Liver (tissue), 9 donors: ENCODE measurements around the gene TMEM178B. TPM values are rescaled to one million over a fixed set of nuclear protein-coding genes. Genes with fewer than 3 reads are reported as not detected.
A peak's percentile ranks its signal among the peaks of the same experiment; 100 is the strongest.

Experiments
- DNase-seq: peaks from one replicate; pipeline ENCODE4 v3.0.0-alpha.2; 2017; ENCODE audit warnings: low spot score
- H3K27ac ChIP-seq, 2 donors: one replicate each; pipeline ENCODE4 v1.7.0; 2013; ENCODE audit warnings: inconsistent platforms in 2 of 2, low read length in 2 of 2, control low read depth in 1 of 2, low read depth in 1 of 2, mild to moderate bottlenecking in 1 of 2
- H3K27me3 ChIP-seq, 4 donors: one replicate each; pipeline versions ENCODE4 v1.6.1 to v1.7.0; 2013; ENCODE audit warnings: low read length in 3 of 4, inconsistent platforms in 1 of 4, mild to moderate bottlenecking in 1 of 4, moderate library complexity in 1 of 4; ENCODE audit not compliant: control insufficient read depth in 4 of 4, insufficient read depth in 4 of 4
- H3K36me3 ChIP-seq, 4 donors: one replicate each; pipeline versions ENCODE4 v1.6.1 to v1.7.0; 2013; ENCODE audit warnings: low read length in 3 of 4, mild to moderate bottlenecking in 3 of 4, low read depth in 1 of 4, moderate library complexity in 1 of 4; ENCODE audit not compliant: control insufficient read depth in 4 of 4, insufficient read depth in 3 of 4
- H3K4me1 ChIP-seq, 4 donors: one replicate each; pipeline versions ENCODE4 v1.6.1 to v1.7.0; 2013; ENCODE audit warnings: low read length in 3 of 4, mild to moderate bottlenecking in 3 of 4, moderate library complexity in 1 of 4; ENCODE audit not compliant: control insufficient read depth in 4 of 4, insufficient read depth in 4 of 4
- H3K4me3 ChIP-seq, 3 donors: one replicate each; pipeline versions ENCODE4 v1.6.1 to v1.7.0; 2013; ENCODE audit warnings: low read length in 3 of 3, control low read depth in 1 of 3, low read depth in 1 of 3, mild to moderate bottlenecking in 1 of 3
- H3K9ac ChIP-seq, 2 donors: one replicate each; pipeline ENCODE4 v1.7.0; 2013; ENCODE audit warnings: low read length in 2 of 2, mild to moderate bottlenecking in 2 of 2, moderate library complexity in 2 of 2, control low read depth in 1 of 2, low read depth in 1 of 2
- H3K9me3 ChIP-seq, 4 donors: one replicate each; pipeline versions ENCODE4 v1.6.1 to v1.7.0; 2013; ENCODE audit warnings: low read length in 3 of 4; ENCODE audit not compliant: control insufficient read depth in 4 of 4
- EGR1 ChIP-seq, 2 donors: IDR thresholded peaks; 2 replicates each; pipeline ENCODE4 v1.6.1; 2016 to 2018; ENCODE audit warnings: antibody characterized with exemption in 2 of 2, low read depth in 2 of 2
- FOXA1 ChIP-seq: IDR thresholded peaks from 2 replicates; pipeline ENCODE4 v1.6.1; 2016; ENCODE audit warnings: antibody characterized with exemption
- GABPA ChIP-seq, 2 donors: IDR thresholded peaks in 1 of 2; conservative IDR thresholded peaks in 1 of 2; 2 replicates each; pipeline ENCODE4 v1.6.1; 2016; ENCODE audit warnings: antibody characterized with exemption in 2 of 2, mild to moderate bottlenecking in 1 of 2, moderate library complexity in 1 of 2
- HNF4A ChIP-seq, 2 donors: conservative IDR thresholded peaks; 2 replicates each; pipeline ENCODE4 v1.6.1; 2016; ENCODE audit warnings: antibody characterized with exemption in 2 of 2, mild to moderate bottlenecking in 2 of 2
- NR2F2 ChIP-seq: IDR thresholded peaks from 2 replicates; pipeline ENCODE4 v1.6.1; 2016; ENCODE audit warnings: antibody characterized with exemption
- RAD21 ChIP-seq, 2 donors: IDR thresholded peaks; 2 replicates each; pipeline ENCODE4 v1.6.1; 2016; ENCODE audit warnings: antibody characterized with exemption in 2 of 2, mild to moderate bottlenecking in 2 of 2
- SP1 ChIP-seq: IDR thresholded peaks from 2 replicates; pipeline ENCODE4 v1.6.1; 2018; ENCODE audit warnings: antibody characterized with exemption, mild to moderate bottlenecking
- TAF1 ChIP-seq: conservative IDR thresholded peaks from 2 replicates; pipeline ENCODE4 v1.6.1; 2016; ENCODE audit warnings: antibody characterized with exemption, mild to moderate bottlenecking
- YY1 ChIP-seq: IDR thresholded peaks from 2 replicates; pipeline ENCODE4 v1.6.1; 2016; ENCODE audit warnings: antibody characterized with exemption, mild to moderate bottlenecking
- WGBS: extraction: QIAGEN DNeasy Blood & Tissue Kit; methylation state at CpG from one replicate; pipeline ENCODE4 v1.1.7; 2013; 5-methylcytosine and 5-hydroxymethylcytosine counted together
- polyA plus RNA-seq, 2 donors: library from polyadenylated mRNA; stranded (reverse) in 1 of 2; unstranded in 1 of 2; fragments of 200-250 nt in 1 of 2; fragments of >200 nt in 1 of 2; fragmentation: Nextera tagmentation in 1 of 2; extraction: Ambion mirVana in 1 of 2; gene quantifications; one replicate each; pipeline versions ENCODE4 v1.2.1 to v1.2.3, GENCODE V29; 2013 to 2015
- total RNA-seq, 2 donors: library from RNA; depleted of rRNA; stranded (reverse); fragments of >200 nt; gene quantifications; one replicate each; pipeline ENCODE4 v1.2.3, GENCODE V29; 2014
- TF ChIP-seq, protein P1 (sequence below): IDR thresholded peaks from 2 replicates; pipeline ENCODE4 v1.6.1; 2016; ENCODE audit warnings: antibody characterized with exemption
- TF ChIP-seq, protein P2 (sequence below): IDR thresholded peaks from 2 replicates; pipeline ENCODE4 v1.6.1; 2016; ENCODE audit warnings: antibody characterized with exemption
- TF ChIP-seq, protein P3 (sequence below): fragments of 150-350 bp; IDR thresholded peaks from 2 replicates; pipeline ENCODE4 v1.5.1; 2017; ENCODE audit warnings: improper control_type of control experiment, low read depth, low read length; ENCODE audit not compliant: missing input control
- TF ChIP-seq, protein P4 (sequence below): IDR thresholded peaks from 2 replicates; pipeline ENCODE4 v1.6.1; 2016; ENCODE audit warnings: antibody characterized with exemption
- TF ChIP-seq, protein P5 (sequence below): IDR thresholded peaks from 2 replicates; pipeline ENCODE4 v1.6.1; 2016; ENCODE audit warnings: antibody characterized with exemption, mild to moderate bottlenecking
- donor health status: healthy.
- donor health status: healthy.
- donor health status: healthy.
- donor health status: healthy.
- donor health status: healthy.

TMEM178B gene
- total and polyA plus RNA-seq, 4 donors = under 0.01 to 0.02 (median under 0.01) TPM; not detected in 1

DNA sequence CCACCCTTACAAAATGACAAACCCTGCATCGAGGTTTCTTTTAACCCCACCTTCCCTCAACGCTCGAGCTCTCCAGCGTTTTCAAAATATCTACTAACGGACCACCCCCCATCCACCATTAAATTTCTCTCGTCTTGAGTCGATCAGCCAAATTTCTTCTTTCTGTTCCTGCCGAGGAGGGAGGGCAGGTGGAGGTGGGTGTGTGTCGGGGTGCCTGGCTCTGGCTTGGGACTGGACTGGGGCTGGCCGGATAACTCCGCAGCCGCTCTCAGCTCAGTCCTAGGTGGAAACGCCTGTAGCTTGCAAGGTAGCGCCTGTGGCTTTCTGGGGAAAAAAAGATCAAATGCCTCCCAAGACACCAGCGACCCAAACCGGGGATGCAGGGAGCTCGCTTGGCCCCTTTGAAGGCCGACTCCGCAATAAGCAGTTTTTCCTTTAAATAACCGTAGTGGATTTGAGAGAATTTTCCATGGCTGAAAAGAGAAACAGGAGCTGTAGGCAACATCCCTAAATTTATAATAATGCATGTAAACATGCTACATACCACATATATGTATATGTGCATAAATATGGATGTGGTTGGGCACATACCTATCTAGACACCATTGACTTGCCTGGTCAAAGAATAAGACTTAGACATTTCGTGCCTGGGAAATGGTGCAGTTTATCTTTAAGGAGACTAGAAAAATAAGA, 1.9 kb upstream of the TMEM178B start:
- peaks cover 3 to 30% (median 11%) of the 10 kb centered on the region in 4 donors for H3K27me3 ChIP-seq
- H3K9ac ChIP-seq = no peak overlapping the region
- H3K4me3 ChIP-seq = peak overlapping the region in 1 of 3 donors; percentile 64
- TF ChIP-seq, protein P1, sequence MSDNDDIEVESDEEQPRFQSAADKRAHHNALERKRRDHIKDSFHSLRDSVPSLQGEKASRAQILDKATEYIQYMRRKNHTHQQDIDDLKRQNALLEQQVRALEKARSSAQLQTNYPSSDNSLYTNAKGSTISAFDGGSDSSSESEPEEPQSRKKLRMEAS = no peak
- TF ChIP-seq, protein P2, sequence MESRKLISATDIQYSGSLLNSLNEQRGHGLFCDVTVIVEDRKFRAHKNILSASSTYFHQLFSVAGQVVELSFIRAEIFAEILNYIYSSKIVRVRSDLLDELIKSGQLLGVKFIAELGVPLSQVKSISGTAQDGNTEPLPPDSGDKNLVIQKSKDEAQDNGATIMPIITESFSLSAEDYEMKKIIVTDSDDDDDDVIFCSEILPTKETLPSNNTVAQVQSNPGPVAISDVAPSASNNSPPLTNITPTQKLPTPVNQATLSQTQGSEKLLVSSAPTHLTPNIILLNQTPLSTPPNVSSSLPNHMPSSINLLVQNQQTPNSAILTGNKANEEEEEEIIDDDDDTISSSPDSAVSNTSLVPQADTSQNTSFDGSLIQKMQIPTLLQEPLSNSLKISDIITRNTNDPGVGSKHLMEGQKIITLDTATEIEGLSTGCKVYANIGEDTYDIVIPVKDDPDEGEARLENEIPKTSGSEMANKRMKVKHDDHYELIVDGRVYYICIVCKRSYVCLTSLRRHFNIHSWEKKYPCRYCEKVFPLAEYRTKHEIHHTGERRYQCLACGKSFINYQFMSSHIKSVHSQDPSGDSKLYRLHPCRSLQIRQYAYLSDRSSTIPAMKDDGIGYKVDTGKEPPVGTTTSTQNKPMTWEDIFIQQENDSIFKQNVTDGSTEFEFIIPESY = no peak
- TF ChIP-seq, protein P3, sequence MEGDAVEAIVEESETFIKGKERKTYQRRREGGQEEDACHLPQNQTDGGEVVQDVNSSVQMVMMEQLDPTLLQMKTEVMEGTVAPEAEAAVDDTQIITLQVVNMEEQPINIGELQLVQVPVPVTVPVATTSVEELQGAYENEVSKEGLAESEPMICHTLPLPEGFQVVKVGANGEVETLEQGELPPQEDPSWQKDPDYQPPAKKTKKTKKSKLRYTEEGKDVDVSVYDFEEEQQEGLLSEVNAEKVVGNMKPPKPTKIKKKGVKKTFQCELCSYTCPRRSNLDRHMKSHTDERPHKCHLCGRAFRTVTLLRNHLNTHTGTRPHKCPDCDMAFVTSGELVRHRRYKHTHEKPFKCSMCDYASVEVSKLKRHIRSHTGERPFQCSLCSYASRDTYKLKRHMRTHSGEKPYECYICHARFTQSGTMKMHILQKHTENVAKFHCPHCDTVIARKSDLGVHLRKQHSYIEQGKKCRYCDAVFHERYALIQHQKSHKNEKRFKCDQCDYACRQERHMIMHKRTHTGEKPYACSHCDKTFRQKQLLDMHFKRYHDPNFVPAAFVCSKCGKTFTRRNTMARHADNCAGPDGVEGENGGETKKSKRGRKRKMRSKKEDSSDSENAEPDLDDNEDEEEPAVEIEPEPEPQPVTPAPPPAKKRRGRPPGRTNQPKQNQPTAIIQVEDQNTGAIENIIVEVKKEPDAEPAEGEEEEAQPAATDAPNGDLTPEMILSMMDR = no peak
- no peak overlapping the region for H3K27ac ChIP-seq
- no peaks in the 10 kb centered on the region for H3K9me3 ChIP-seq
- 6% methylated on average over 21 of the region's 21 CpGs for WGBS
- H3K4me1 ChIP-seq = peaks cover 16 to 38% (median 35%) of the 10 kb centered on the region in 4 donors
- no peak for DNase-seq
- no peaks in the 10 kb centered on the region for H3K36me3 ChIP-seq

DNA sequence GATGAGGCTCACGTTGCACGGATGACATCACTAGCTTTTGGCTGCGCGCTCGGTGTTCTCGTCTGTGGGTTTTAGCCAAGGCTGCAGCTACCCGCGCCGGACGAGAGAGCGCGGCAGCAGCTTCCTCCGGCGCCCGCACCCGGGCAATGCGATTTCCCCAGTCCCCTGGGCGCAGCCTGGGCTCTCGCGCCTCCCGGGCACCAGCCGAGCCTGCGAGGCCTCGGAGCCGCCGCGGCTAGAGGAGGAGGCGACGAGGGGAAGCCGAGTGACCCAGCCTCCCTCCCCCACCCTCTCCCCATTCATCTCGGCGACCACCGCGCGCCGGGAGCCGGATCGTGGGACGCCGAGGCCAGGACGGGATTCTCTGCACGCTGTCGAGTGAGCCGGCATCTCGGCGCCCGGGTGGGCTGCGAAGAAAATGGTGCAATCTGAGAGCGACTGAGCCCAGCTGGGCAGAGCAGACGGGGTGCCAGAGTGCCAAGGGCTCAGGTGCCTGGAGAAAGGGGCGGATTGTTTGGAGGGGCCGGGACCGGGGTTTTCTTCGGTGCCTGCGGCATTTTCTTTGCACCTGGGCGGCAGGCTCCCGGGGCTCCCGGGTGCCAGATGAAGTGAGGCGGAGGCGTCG, 1.2 kb upstream of the TMEM178B start:
- peak overlapping the region in 1 of 3 donors; percentile 64 for H3K4me3 ChIP-seq
- H3K9me3 ChIP-seq = no peaks in the 10 kb centered on the region
- no peak overlapping the region for H3K27ac ChIP-seq
- peaks cover 3 to 30% (median 11%) of the 10 kb centered on the region in 4 donors for H3K27me3 ChIP-seq
- peaks cover 16 to 38% (median 35%) of the 10 kb centered on the region in 4 donors for H3K4me1 ChIP-seq
- TF ChIP-seq YY1 = no peak
- TF ChIP-seq, protein P4, sequence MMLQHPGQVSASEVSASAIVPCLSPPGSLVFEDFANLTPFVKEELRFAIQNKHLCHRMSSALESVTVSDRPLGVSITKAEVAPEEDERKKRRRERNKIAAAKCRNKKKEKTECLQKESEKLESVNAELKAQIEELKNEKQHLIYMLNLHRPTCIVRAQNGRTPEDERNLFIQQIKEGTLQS = no peak
- TF ChIP-seq TAF1 = no peak
- no peak for TF ChIP-seq NR2F2
- TF ChIP-seq HNF4A (conservative IDR thresholded peaks at IDR 0.05) = no peak
- TF ChIP-seq FOXA1 = no peak
- TF ChIP-seq, protein P5, sequence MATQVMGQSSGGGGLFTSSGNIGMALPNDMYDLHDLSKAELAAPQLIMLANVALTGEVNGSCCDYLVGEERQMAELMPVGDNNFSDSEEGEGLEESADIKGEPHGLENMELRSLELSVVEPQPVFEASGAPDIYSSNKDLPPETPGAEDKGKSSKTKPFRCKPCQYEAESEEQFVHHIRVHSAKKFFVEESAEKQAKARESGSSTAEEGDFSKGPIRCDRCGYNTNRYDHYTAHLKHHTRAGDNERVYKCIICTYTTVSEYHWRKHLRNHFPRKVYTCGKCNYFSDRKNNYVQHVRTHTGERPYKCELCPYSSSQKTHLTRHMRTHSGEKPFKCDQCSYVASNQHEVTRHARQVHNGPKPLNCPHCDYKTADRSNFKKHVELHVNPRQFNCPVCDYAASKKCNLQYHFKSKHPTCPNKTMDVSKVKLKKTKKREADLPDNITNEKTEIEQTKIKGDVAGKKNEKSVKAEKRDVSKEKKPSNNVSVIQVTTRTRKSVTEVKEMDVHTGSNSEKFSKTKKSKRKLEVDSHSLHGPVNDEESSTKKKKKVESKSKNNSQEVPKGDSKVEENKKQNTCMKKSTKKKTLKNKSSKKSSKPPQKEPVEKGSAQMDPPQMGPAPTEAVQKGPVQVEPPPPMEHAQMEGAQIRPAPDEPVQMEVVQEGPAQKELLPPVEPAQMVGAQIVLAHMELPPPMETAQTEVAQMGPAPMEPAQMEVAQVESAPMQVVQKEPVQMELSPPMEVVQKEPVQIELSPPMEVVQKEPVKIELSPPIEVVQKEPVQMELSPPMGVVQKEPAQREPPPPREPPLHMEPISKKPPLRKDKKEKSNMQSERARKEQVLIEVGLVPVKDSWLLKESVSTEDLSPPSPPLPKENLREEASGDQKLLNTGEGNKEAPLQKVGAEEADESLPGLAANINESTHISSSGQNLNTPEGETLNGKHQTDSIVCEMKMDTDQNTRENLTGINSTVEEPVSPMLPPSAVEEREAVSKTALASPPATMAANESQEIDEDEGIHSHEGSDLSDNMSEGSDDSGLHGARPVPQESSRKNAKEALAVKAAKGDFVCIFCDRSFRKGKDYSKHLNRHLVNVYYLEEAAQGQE = no peak
- TF ChIP-seq, protein P1 = no peak
- no peak for TF ChIP-seq EGR1 (IDR thresholded peaks at IDR 0.05; ENCODE audit: low read depth in 2 of 2)
- TF ChIP-seq, protein P3 = no peak
- no peak for TF ChIP-seq SP1
- no peak for TF ChIP-seq RAD21 (IDR thresholded peaks at IDR 0.05)
- TF ChIP-seq GABPA (IDR thresholded peaks at IDR 0.05 in 1 of 2, conservative IDR thresholded peaks at IDR 0.05 in 1 of 2) = no peak
- DNase-seq = no peak
- WGBS = 2% methylated on average over 61 of the region's 61 CpGs
- H3K36me3 ChIP-seq = no peaks in the 10 kb centered on the region
- no peak overlapping the region for H3K9ac ChIP-seq
